Neutrophil (primary cell): ENCODE results near the gene KIF7.

Source experiments
- H3K27ac ChIP-seq: fragments of 200-600 bp; sonication (generic); 2 replicates; pipeline ENCODE4 v1.5.1; 2016; ENCODE audit warnings: mild to moderate bottlenecking, moderate library complexity
- H3K27me3 ChIP-seq: fragments of 200-600 bp; sonication (generic); 2 replicates; pipeline ENCODE4 v1.6.0; 2016; ENCODE audit warnings: mild to moderate bottlenecking
- H3K36me3 ChIP-seq: fragments of 200-600 bp; sonication (generic); 2 replicates; pipeline ENCODE4 v1.5.1; 2017
- H3K4me1 ChIP-seq, 2 experiments: fragments of 200-600 bp in 1 of 2; sonication (generic) in 1 of 2; 1 replicate in 1 of 2; 2 replicates in 1 of 2; pipeline versions ENCODE4 v1.5.1 to v1.6.1; 2013 to 2016; ENCODE audit warnings: low read depth in 1 of 2, low read length in 1 of 2, mild to moderate bottlenecking in 1 of 2, moderate library complexity in 1 of 2; ENCODE audit not compliant: control insufficient read depth in 1 of 2, insufficient read depth in 1 of 2
- H3K4me3 ChIP-seq, 2 experiments: fragments of 200-600 bp in 1 of 2; sonication (generic) in 1 of 2; 1 replicate in 1 of 2; 2 replicates in 1 of 2; pipeline ENCODE4 v1.5.1; 2013 to 2016; ENCODE audit warnings: low read depth in 1 of 2, low read length in 1 of 2, mild to moderate bottlenecking in 1 of 2, moderate library complexity in 1 of 2
- H3K9me3 ChIP-seq: fragments of 200-600 bp; sonication (generic); 2 replicates; pipeline ENCODE4 v1.5.1; 2016
- TF ChIP-seq, protein P1 (sequence below): fragments of 200-600 bp; sonication (generic); IDR thresholded peaks from 2 replicates; pipeline ENCODE4 v1.5.1; 2016; ENCODE audit warnings: antibody characterized with exemption

KIF7 gene

DNA sequence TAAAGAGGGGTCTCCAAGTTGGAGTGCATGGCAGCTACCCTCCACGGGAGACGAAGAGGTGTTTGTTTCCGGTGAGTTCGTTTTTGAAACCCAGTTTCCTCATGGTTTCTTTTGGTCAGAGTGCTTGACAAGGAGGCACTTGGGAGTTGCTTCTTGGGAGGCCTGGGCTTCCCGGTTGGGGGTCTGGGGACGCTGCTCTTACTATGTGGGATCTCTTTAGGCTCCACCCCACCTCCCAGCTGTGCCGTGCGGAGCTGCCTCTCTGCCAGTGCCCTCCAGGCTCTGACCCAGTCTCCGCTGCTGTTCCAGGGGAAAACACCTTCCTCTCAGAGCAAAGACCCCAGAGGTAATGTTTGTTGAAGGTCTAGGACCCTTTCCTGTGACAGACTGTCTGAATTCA, 29.6 kb downstream of the KIF7 start:
- TF ChIP-seq, protein P1, sequence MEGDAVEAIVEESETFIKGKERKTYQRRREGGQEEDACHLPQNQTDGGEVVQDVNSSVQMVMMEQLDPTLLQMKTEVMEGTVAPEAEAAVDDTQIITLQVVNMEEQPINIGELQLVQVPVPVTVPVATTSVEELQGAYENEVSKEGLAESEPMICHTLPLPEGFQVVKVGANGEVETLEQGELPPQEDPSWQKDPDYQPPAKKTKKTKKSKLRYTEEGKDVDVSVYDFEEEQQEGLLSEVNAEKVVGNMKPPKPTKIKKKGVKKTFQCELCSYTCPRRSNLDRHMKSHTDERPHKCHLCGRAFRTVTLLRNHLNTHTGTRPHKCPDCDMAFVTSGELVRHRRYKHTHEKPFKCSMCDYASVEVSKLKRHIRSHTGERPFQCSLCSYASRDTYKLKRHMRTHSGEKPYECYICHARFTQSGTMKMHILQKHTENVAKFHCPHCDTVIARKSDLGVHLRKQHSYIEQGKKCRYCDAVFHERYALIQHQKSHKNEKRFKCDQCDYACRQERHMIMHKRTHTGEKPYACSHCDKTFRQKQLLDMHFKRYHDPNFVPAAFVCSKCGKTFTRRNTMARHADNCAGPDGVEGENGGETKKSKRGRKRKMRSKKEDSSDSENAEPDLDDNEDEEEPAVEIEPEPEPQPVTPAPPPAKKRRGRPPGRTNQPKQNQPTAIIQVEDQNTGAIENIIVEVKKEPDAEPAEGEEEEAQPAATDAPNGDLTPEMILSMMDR = no peak
- H3K36me3 ChIP-seq = peaks cover 100% of the 10 kb centered on the region
- no peaks in the 10 kb centered on the region for H3K27me3 ChIP-seq
- no peaks in the 10 kb centered on the region for H3K9me3 ChIP-seq
- no peaks in the 10 kb centered on the region for H3K4me1 ChIP-seq
- H3K27ac ChIP-seq = no peak overlapping the region
- no peak overlapping the region for H3K4me3 ChIP-seq

DNA sequence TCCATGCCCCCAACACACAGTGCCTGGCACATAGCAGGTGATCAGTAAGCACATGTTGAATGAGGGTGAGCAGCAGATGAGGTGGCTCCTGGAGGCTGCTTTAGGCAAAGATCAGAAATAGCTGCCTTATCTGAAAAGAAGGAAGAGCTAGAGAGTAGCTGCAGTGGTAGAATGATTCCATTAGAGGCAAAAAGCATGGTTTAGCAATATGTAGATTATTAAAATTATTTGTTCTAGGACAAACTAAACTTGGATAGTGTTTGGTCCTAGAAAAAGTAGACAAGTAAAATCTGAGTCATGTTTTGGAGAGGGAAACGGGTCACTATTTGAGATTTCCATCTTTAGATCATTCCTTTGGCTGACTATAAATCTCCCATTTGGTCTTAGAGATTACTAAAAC, 32.1 kb downstream of the KIF7 start:
- Histone ChIP-seq H3K4me3 (no peak overlapping the region), H3K4me1 (no peaks in the 10 kb centered on the region), H3K36me3 (peaks cover 98% of the 10 kb centered on the region), H3K27me3 (no peaks in the 10 kb centered on the region), H3K27ac (no peak overlapping the region), H3K9me3 (no peaks in the 10 kb centered on the region)
- TF ChIP-seq, protein P1 = no peak

DNA sequence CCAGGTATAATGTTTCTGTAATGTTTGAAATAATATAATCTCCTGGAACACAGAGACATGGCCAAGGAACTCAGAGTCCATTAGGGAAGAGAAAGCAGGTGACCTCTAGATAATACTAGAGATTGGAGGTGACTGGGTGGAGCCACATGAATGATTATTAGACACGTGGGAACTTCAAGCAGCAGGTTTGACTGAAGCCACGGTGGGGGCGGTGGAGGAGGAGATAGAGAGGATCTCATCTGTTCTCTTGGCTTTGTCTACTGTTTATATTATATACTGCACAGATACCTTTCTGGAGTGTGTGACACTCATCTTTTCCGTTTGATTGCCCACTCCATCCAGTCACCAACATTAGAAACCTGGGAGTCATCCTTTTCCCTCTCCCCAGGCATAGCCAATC, 33.7 kb downstream of the KIF7 start:
- no peak overlapping the region for H3K4me3 ChIP-seq
- H3K4me1 ChIP-seq = no peaks in the 10 kb centered on the region
- no peaks in the 10 kb centered on the region for H3K9me3 ChIP-seq
- H3K36me3 ChIP-seq = peaks cover 94% of the 10 kb centered on the region
- TF ChIP-seq, protein P1 = no peak
- no peaks in the 10 kb centered on the region for H3K27me3 ChIP-seq
- H3K27ac ChIP-seq = no peak overlapping the region

DNA sequence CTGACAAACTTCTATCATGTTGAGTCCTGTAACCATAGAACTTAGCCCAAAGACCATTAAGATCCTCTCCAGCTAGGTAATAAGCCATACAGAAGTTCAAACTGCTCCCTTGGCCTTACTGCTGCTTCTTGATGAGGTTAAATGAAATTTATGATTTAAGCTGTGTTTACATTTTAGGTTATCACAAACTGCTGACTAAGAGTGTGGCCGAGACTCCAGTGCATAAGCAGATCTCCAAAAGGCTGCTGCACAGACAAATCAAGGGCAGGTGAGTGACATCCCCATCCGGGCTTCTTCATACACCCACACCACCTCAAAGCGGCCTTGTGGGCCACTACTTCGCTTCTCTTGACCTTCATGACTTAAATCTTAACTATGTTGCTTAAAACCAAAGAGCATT, 39.0 kb downstream of the KIF7 start:
- TF ChIP-seq, protein P1 = no peak
- Histone ChIP-seq H3K27ac (no peak overlapping the region), H3K4me1 (no peaks in the 10 kb centered on the region), H3K9me3 (no peaks in the 10 kb centered on the region), H3K27me3 (no peaks in the 10 kb centered on the region), H3K4me3 (no peak overlapping the region), H3K36me3 (peaks cover 71% of the 10 kb centered on the region)

DNA sequence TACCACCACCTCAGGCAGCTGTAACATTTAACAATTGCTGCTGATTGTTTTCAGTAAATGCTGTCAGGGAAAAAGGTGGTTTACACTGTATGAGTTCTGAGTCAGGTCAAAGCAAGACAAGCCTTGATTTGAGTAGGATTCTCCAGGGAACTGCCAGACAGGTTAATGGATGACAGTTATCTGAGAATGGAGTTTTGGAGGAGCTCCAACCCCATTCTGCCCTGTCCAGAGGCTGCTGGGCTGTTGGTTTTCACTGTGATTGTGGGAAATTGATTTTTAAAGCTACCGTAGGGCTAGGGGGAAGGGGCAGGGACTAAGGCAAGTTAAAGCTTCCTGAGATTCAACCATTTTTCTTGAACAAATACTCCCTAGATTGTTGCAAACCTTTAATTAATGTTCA, 40.1 kb downstream of the KIF7 start:
- TF ChIP-seq, protein P1 = no peak
- Histone ChIP-seq H3K27me3 (no peaks in the 10 kb centered on the region), H3K4me1 (no peaks in the 10 kb centered on the region), H3K4me3 (no peak overlapping the region), H3K27ac (no peak overlapping the region), H3K36me3 (peaks cover 68% of the 10 kb centered on the region), H3K9me3 (no peaks in the 10 kb centered on the region)

DNA sequence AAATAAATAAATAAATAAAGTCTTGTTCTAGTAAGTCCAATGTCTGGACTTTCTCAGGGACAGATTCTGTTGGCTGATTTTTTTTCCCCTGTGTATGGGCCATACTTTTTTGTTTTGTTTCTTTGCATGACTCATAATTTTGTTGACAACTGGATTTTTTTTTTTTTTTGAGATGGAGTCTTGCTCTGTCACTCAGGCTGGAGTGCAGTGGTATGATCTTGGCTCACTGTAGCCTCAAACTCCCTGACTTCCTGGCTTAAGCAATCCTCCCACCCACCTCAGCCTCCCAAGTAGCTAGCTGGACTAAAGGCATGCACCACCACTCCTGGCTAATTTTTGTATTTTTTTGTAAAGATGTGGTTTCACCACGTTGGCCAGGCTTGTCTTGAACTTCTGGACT, 41.1 kb downstream of the KIF7 start:
- Histone ChIP-seq H3K27ac (no peak overlapping the region), H3K4me3 (no peak overlapping the region), H3K4me1 (no peaks in the 10 kb centered on the region), H3K9me3 (no peaks in the 10 kb centered on the region), H3K27me3 (no peaks in the 10 kb centered on the region), H3K36me3 (peaks cover 67% of the 10 kb centered on the region)
- TF ChIP-seq, protein P1 = no peak
